HG03159 (cell line): ENCODE results near the gene PPM1L.
A peak's percentile ranks its signal among the peaks of the same experiment; 100 is the strongest.

Experiments used
- ATAC-seq: cut with Tn5 transposase; IDR thresholded peaks from one replicate; pipeline ENCODE4 v1.9.1; 2021; ENCODE audit warnings: mild to moderate bottlenecking, moderate library complexity; ENCODE audit not compliant: unreplicated experiment

The PPM1L gene

DNA sequence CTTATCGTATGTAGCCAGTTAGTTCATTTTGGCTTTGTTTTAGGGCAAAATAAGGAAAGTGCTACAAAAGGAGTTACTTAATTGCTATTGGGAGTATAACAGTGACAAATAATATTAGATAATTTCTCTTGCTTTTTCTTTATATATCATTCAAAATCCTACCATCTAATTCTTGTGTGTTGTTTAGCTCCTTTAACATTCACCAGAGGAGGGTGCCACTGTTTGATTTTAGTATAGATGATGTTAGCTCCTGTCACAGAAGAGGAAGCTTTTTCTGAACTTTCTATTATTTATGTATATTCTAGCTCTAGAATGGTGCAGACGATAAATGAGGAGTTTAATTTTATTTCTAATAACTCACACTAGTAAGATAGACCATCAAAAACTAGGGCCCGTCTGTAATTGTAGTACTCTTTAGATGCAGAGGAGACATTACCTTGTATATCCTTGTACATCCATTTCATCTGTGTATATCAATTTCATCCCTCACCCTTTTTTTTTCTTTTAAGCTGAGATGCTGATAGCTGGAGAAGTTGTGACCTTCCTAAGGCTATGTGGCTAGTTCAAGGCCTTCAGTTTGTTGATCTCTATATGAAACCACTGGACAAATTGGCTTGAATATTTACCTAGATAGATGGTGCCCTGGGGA lies 3.0 kb downstream of the PPM1L start:
- ATAC-seq = no peak

DNA sequence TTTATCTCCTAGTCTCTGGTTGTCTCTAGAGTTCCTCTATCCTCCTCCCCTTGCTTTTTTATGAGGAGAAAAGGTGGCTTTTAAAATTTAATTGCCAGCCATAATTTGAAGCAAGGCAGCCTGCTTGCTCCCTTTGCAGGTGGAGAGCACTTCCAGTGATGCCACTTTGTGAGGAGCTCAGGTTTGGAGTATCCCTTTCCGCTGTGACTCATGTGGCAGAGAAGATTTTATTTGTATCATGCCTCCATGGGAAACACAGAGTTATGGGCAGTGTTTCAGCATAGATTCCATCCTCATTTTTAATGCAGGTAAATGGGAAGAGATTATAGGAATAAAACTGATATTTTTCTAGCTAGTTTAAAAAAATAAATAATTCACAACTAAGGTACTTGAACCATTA lies 7.0 kb downstream of the PPM1L start:
- no peak for ATAC-seq

GRCh38 chr3:160765211-160765610 lies 9.2 kb downstream of the PPM1L start:
- ATAC-seq = no peak

DNA sequence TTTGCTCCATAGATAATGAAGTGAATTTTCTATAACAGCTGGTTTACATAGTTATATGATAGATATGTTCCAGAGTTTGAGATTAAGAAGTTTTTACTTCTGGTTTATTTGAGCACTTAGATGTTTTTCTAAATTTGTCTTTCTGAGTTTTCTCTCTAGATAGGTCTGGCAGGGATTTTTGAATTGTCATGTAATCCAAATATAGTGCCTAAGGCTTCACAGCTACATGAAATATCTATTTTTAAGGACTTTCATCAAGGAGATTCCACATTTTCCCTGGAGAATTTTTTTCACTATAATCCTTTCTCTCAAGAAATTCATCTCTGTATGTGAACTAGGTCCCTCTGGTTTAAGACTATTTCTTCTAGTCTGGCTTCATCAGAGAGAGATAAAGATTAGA lies 12.0 kb downstream of the PPM1L start:
- no peak for ATAC-seq

- no peak for ATAC-seq
These were observed 12.9 kb downstream of the PPM1L start for GRCh38 chr3:160768918-160769317.

DNA sequence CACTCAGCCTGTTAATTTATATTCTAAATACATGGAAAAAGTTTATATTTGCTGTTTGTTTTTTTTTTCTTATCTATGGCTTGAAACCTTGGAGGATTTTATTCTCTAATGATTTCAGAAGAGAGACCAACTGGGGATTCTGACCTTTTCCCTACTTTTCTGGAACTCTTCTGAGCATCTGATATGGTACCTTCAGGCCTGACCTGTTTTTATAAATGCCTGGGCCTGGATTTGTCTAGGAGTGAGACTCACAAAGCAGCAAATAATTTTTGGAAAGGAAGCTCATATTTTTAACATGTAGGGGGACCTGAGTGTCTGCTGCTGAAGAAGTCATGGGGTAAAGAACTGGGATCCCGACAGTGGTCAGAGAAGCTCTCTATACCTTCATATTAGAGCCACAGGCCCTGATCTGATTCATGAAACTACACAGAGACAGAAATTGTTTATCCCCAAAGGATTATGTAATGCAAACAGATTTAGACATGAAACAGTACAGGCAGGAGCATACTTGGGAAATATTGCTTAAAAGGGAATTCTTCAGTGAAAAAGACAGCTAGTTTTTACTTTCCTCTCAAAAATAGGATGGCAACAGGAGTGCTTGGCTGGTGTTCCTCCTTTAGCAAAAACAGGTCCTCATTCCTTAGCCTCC lies 15.9 kb downstream of the PPM1L start:
- no peak for ATAC-seq

GRCh38 chr3:160773722-160774121 lies 17.7 kb downstream of the PPM1L start:
- ATAC-seq = no peak

DNA sequence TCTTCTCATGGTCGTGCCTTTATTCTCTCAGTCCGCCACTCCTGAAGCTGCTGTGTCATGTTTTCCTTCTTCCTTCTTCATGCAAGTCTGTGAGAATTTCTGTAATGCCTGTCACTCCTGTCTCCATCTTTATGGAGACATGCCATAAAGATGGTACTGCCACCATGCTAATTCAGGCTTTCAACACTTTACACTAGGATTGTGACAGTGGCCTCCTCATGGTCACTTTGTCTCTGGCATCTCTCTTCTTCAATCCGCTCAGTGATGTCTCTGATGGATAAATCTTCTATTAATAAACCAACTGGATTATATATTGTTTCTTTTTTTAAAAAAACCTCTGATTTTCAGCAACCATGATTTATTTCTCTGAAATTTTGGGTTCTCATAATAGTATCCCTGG lies 18.1 kb downstream of the PPM1L start:
- no peak for ATAC-seq

- ATAC-seq = no peak
These were observed 22.4 kb downstream of the PPM1L start for GRCh38 chr3:160778480-160778879.

GRCh38 chr3:160779040-160779439 lies 23.0 kb downstream of the PPM1L start:
- no peak for ATAC-seq

GRCh38 chr3:160780245-160780644 lies 24.2 kb downstream of the PPM1L start:
- no peak for ATAC-seq

GRCh38 chr3:160781402-160781801 lies 25.4 kb downstream of the PPM1L start:
- no peak for ATAC-seq

DNA sequence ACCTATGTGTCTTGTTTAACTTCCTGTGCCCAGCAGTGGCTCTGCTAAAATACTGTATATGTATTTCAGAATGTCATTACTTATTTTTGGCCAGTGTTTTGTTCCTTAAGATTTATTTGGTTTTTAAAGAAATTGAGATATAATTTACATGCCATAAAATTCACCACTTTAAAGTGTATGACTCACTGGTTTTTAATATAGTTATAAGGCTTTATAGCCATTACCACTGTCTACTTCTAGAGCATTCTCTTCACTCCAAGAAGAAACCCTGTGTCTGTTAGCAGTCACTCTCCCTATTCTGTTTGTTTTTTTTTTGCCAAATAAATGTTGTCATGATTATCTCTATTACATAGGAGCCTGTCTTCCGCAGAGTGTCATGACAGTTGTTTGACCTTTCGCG lies 25.8 kb downstream of the PPM1L start:
- ATAC-seq = no peak

DNA sequence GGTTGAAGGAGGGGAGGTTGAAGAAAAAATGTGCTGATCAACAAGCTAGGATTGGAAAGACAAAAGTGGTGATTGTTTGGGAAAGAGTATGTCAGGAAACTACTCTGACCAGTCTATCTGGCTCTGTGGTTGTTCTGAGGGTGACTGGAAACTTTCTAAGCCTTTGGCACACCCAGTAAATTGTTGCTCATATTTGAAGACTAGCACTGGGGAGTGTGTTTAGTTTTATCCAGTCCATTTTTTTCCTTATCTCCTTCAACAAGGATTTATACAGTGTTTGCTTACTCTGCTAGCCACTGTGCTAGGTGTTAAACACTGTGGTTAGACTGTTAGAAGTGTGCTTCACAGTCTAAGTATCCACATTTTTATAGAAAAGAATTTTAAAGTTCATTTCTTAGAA lies 28.8 kb downstream of the PPM1L start:
- no peak for ATAC-seq

- ATAC-seq = no peak
These were observed 34.7 kb downstream of the PPM1L start for GRCh38 chr3:160790726-160791125.

DNA sequence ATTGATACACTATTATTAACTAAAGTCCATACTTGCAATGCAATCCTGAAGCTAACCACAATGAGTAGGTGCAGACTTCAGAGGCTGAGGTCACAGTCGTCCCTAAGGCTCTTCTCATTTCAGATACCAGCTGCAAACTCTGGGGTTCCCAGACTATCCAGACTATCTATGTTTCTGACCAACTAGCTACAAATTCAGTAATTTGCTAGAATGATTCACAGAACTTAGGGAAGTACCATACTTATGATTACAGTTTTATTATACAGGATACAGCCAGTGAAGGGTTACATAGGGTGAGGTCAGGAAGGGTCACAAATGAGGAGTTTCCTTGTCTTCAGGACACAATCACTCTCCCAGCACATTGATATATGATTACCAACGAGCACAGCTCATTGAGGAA lies 36.5 kb downstream of the PPM1L start:
- ATAC-seq = no peak

DNA sequence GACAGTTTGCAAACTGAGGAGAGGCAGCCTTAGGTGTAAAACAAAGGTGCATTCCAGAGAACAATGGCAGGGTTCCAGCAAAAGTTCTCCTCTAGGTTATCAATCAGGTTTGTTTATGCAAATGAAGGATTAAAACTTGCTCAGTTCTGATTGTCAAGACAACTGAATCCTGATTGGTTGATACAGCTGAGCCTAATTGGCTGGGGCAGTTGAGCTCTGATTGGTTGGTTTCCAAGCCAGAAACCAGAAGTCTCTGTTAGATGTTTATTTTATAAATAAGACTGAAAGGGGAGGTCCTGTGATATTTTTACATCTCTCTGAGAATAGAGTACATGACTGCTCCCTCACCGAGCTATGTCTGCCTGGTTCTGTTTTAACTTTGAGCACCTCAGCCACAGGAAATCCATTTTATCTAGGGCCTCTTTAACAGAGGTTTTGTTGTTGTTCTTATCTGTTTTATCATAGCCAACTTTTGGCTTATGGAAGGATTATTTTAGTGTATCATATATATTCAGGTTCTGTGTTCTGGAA lies 37.8 kb downstream of the PPM1L start:
- ATAC-seq = no peak

GRCh38 chr3:160796089-160796812 lies 40.2 kb downstream of the PPM1L start:
- no peak for ATAC-seq

DNA sequence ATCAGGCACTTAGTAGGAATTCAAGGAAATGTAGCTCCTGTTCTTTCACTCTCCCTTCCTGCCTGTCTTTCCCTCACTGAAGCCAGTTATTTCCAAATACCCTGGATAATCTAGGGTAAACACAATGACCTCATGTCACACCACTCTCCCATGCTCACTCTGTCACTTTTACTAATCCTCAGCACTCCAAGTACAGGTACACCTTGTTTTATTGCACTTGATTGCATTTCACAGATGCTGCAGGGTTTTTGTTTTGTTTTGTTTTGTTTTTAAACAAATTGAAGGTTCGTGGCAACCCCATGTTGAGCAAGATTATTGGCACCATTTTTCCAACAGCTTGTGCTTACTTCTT lies 40.8 kb downstream of the PPM1L start:
- ATAC-seq = no peak

GRCh38 chr3:160797356-160797755 lies 41.3 kb downstream of the PPM1L start:
- ATAC-seq = no peak

- ATAC-seq = peak; percentile 77
These were observed 45.5 kb downstream of the PPM1L start for GRCh38 chr3:160801386-160802118.
